ENCODE results near the gene KRTAP4-8.
A peak's percentile ranks its signal among the peaks of the same experiment; 100 is the strongest.
"Not testable (repeated sequence)": the region's sequence is repeated elsewhere in the genome, so short reads cannot be mapped to it uniquely, and the experiment has no call there.

Gene KRTAP4-8

DNA sequence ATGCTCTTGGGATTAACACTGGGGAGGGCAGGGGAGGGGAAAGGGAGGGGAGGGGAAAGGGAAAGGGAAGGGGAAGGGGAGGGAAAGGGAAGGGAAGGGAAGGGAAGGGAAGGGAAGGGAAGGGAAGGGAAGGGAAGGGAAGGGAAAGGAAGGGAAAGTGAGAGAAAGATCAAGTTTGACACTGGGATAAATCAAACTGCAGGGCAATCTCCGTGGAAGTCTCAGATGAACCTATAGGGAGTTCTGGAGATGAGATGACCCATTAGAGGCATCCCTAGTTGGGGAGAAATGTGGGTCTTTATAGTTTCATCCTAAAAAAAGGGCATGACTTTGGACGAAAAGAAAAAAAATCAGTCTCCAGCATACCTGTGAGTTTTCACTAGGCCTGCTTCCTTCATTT, 23.8 kb upstream of the KRTAP4-8 start:
- DNase-seq (ENCODE audit: low read depth, low spot score), result no peak
- H3K4me3 ChIP-seq (ENCODE audit: low read depth, low read length), result no peak overlapping the region
- CTCF ChIA-PET, result no interaction called here
- TF ChIP-seq, protein P1, sequence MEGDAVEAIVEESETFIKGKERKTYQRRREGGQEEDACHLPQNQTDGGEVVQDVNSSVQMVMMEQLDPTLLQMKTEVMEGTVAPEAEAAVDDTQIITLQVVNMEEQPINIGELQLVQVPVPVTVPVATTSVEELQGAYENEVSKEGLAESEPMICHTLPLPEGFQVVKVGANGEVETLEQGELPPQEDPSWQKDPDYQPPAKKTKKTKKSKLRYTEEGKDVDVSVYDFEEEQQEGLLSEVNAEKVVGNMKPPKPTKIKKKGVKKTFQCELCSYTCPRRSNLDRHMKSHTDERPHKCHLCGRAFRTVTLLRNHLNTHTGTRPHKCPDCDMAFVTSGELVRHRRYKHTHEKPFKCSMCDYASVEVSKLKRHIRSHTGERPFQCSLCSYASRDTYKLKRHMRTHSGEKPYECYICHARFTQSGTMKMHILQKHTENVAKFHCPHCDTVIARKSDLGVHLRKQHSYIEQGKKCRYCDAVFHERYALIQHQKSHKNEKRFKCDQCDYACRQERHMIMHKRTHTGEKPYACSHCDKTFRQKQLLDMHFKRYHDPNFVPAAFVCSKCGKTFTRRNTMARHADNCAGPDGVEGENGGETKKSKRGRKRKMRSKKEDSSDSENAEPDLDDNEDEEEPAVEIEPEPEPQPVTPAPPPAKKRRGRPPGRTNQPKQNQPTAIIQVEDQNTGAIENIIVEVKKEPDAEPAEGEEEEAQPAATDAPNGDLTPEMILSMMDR (IDR thresholded peaks at IDR 0.05; ENCODE audit: insufficient read depth, low read length, missing control alignments), result no peak
- POLR2A ChIA-PET, result no interaction called here

- CTCF ChIA-PET, result interaction anchor here (1.2 kb wide), 1 partner anchor 11 kb away, joined by 3 read pairs; no protein-coding TSS in a partner anchor
Measured at GRCh38 chr17:41119696-41120690, 22.1 kb upstream of the KRTAP4-8 start.

DNA sequence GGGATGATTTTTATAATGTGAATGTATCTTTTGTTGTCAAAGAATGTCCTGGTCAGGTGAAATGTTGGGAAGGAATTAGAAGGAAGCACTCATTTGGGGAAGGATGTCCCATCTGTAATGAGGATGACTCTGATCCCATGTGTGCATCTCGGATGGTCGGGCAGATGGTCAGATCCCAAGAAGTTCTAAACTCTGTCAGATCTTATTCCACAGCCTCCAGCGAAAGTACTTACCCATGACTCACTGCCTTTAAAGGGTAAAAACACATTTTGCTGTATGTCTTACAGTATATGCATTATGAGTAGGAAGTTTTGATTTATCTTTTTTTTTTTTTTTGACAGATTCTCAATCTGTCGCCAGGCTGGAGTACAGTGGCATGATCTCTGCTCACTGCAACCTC, 20.8 kb upstream of the KRTAP4-8 start:
- ChIA-PET CTCF (no interaction called here), POLR2A (no interaction called here)
- no peak overlapping the region for H3K4me3 ChIP-seq (ENCODE audit: low read depth, low read length)
- TF ChIP-seq, protein P1 (IDR thresholded peaks at IDR 0.05; ENCODE audit: insufficient read depth, low read length, missing control alignments), result no peak
- DNase-seq (ENCODE audit: low read depth, low spot score), result no peak

More at GRCh38 chr17:41119696-41120690, 22.1 kb upstream of the KRTAP4-8 start:
- POLR2A ChIA-PET, result interaction anchor here (0.7 kb wide), 1 partner anchor 134 kb away, joined by 4 read pairs; no protein-coding TSS in a partner anchor
- H3K4me3 ChIP-seq (ENCODE audit: low read depth, low read length); DNase-seq (ENCODE audit: low read depth, low spot score): not testable (repeated sequence)

- CTCF ChIA-PET; H3K4me3 ChIP-seq (ENCODE audit: low read depth, low read length); DNase-seq (ENCODE audit: low read depth, low spot score); POLR2A ChIA-PET: not testable (repeated sequence)
Measured at GRCh38 chr17:41117846-41118386, 20.0 kb upstream of the KRTAP4-8 start, which contains the start of gene KRTAP4-11. KRTAP4-11 (minus strand) TSS chr17:41118373; CDS start chr17:41118315, 58 bp downstream.

- CTCF ChIA-PET, result interaction anchor here (1.1 to 1.6 kb wide), 2 partner anchors 206 to 547 kb away, joined by 3 to 6 read pairs; no protein-coding TSS in a partner anchor
- no peak for DNase-seq (ENCODE audit: low read depth, low spot score)
- TF ChIP-seq, protein P1 (IDR thresholded peaks at IDR 0.05; ENCODE audit: insufficient read depth, low read length, missing control alignments), result no peak
Measured at GRCh38 chr17:41116297-41116696, 18.4 kb upstream of the KRTAP4-8 start.

DNA sequence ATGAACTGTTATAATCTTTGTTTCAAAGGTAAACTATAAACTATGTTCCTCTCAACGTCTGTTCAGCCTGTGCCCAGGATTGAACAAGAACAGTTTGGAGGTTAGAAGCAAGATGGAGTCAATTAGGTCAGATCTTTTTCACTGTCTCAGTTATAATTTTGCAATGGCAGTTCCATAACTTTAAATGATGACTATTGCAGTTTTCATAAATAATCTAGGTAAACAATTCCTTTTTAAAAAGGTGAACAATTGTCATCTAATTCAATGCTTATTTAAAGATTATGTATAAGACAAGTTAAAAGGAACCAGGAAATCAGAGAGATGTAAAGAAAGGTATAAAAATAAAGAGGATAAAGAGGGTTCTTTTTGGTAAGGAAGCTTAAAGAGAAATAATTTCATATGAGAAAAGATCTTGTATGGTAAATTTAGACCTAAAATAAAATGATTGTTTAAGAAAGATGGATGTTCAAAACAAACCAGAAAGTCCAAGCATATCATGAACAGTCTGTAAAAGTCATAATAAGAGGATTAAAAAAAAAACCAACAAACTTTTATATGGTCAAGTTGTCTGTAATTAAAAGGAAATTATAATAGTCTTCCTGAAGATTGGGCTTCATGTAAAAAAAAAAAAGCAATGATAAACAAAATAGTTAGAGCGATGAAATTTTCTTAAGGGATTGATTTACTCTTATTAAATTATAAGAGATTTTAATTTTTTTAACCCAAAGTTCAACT, 13.4 kb upstream of the KRTAP4-8 start:
- ChIA-PET CTCF (interaction anchor here (0.7 to 1.0 kb wide), 2 partner anchors 30 to 211 kb away, joined by 3 read pairs; no protein-coding TSS in a partner anchor), POLR2A (no interaction called here)
- DNase-seq (ENCODE audit: low read depth, low spot score), result no peak
- H3K4me3 ChIP-seq (ENCODE audit: low read depth, low read length), result peak overlapping the region; percentile 34
- TF ChIP-seq, protein P1 (IDR thresholded peaks at IDR 0.05; ENCODE audit: insufficient read depth, low read length, missing control alignments), result no peak

More at GRCh38 chr17:41116297-41116696, 18.4 kb upstream of the KRTAP4-8 start:
- no peak overlapping the region for H3K4me3 ChIP-seq (ENCODE audit: low read depth, low read length)
- POLR2A ChIA-PET, result no interaction called here

DNA sequence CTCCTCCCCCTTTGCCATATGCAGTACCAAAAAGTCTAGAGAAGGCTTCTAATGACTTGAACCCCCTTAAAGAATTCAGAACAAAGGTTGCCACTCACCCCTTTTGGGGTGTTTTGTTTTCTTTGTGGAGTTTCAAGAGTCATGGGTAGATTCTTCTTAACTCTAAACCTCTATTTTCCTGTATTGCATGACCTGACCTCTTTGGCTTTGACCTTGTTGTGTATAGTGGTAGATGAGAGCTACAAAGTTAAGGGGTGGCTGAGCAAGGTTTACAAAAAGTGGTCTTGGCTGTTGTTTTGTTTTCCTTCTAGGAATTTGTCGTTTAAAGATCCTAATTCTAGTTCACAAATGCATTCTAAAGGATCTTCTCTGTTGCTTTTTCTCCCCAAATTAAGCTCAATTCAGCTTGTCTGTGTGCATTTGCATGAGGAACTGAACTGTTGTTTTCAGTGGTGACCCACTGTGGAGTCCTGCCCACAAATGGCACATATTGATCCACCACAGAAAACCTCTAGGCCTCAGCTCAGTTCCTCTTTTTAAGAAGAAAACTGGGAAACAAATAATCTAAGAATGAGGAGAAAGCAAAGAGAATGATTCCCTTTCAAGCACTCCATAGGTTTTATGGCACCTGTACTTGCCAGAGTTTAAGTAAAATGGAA, 10.9 kb upstream of the KRTAP4-8 start:
- H3K4me3 ChIP-seq (ENCODE audit: low read depth, low read length), result peak overlapping the region; percentile 40
- DNase-seq (ENCODE audit: low read depth, low spot score); POLR2A ChIA-PET; CTCF ChIA-PET: not testable (repeated sequence)

Measured in AG04449 (cell line).